WERI-Rb-1 (cell line): ENCODE results near the gene C13orf46.

Experiments
- DNase-seq: peaks from one replicate; pipeline ENCODE4 v3.0.0-alpha.2; 2020
- H3K27ac ChIP-seq: fragments of 250-450 bp; sonication (Bioruptor Pico); 2 replicates; pipeline ENCODE4 v1.5.1; 2020; ENCODE audit warnings: mild to moderate bottlenecking, moderate library complexity
- H3K27me3 ChIP-seq: fragments of 250-450 bp; sonication (Bioruptor Pico); 2 replicates; pipeline ENCODE4 v1.5.1; 2021; ENCODE audit warnings: mild to moderate bottlenecking, low read depth, moderate library complexity; ENCODE audit not compliant: insufficient read depth, severe bottlenecking
- H3K36me3 ChIP-seq: fragments of 250-450 bp; sonication (Bioruptor Pico); 2 replicates; pipeline ENCODE4 v1.5.1; 2020; ENCODE audit warnings: mild to moderate bottlenecking, moderate library complexity
- H3K4me3 ChIP-seq: 2 replicates; pipeline ENCODE4 v1.5.1; 2011; ENCODE audit warnings: low read depth, mild to moderate bottlenecking, control low read depth, low read length
- H3K9me3 ChIP-seq: fragments of 250-450 bp; sonication (Bioruptor Pico); 2 replicates; pipeline ENCODE4 v1.5.1; 2021; ENCODE audit warnings: mild to moderate bottlenecking, moderate library complexity; ENCODE audit not compliant: severe bottlenecking
- CTCF ChIP-seq: IDR thresholded peaks from 2 replicates; pipeline ENCODE4 v1.5.1; 2011; ENCODE audit warnings: low read depth, mild to moderate bottlenecking, control low read depth, inconsistent platforms, low read length

Gene C13orf46

GRCh38 chr13:114002009-114002544 is 28.2 kb upstream of the C13orf46 start:
- TF ChIP-seq CTCF = no peak
- Histone ChIP-seq H3K9me3 (no peaks in the 10 kb centered on the region), H3K27me3 (no peaks in the 10 kb centered on the region), H3K36me3 (no peaks in the 10 kb centered on the region), H3K27ac (no peak overlapping the region), H3K4me3 (no peak overlapping the region)
- DNase-seq = no peak

- Histone ChIP-seq H3K27me3 (no peaks in the 10 kb centered on the region), H3K4me3 (no peak overlapping the region), H3K27ac (no peak overlapping the region), H3K36me3 (peaks cover under 1% of the 10 kb centered on the region; the same call in 1 of the 2 replicates), H3K9me3 (no peaks in the 10 kb centered on the region)
- no peak for DNase-seq
- no peak for TF ChIP-seq CTCF
Observed at GRCh38 chr13:114001331-114002008, 27.6 kb upstream of the C13orf46 start.

GRCh38 chr13:114000151-114001040 is 26.5 kb upstream of the C13orf46 start:
- Histone ChIP-seq H3K36me3 (peaks cover 5% of the 10 kb centered on the region), H3K27ac (no peak overlapping the region), H3K9me3 (no peaks in the 10 kb centered on the region), H3K27me3 (no peaks in the 10 kb centered on the region), H3K4me3 (no peak overlapping the region)
- TF ChIP-seq CTCF = no peak
- DNase-seq = no peak

GRCh38 chr13:113999618-113999910 is 25.7 kb upstream of the C13orf46 start:
- Histone ChIP-seq H3K36me3 (peaks cover 5% of the 10 kb centered on the region), H3K9me3 (no peaks in the 10 kb centered on the region), H3K27ac (no peak overlapping the region), H3K27me3 (no peaks in the 10 kb centered on the region), H3K4me3 (no peak overlapping the region)
- TF ChIP-seq CTCF = no peak
- no peak for DNase-seq

GRCh38 chr13:113998781-113999617 is 25.1 kb upstream of the C13orf46 start:
- Histone ChIP-seq H3K27ac (no peak overlapping the region), H3K27me3 (no peaks in the 10 kb centered on the region), H3K4me3 (no peak overlapping the region), H3K36me3 (peaks cover 5% of the 10 kb centered on the region), H3K9me3 (no peaks in the 10 kb centered on the region)
- TF ChIP-seq CTCF = no peak
- no peak for DNase-seq
